A549 (cell line): Measurements from ENCODE around the gene OPALIN. TPM values are rescaled to one million over a fixed set of nuclear protein-coding genes. Genes with fewer than 3 reads are reported as not detected.

ENCODE experiments used
- ATAC-seq, 2 experiments: fragments of 200-7000 bp in 1 of 2; fragments of >200 bp in 1 of 2; cut with Nextera tagmentation in 1 of 2; cut with Tn5 transposase in 1 of 2; 3 replicates each; pipeline versions ENCODE4 v1.8.0 to v1.9.1; 2018 to 2020; ENCODE audit warnings: mild to moderate bottlenecking in 1 of 2, moderate library complexity in 1 of 2
- CTCF ChIA-PET: fragments of 300-600 bp; sonication (Branson Sonifier 250); formaldehyde crosslinking; extraction: SDS; loops from one replicate; lab custom pipeline; 2021; ENCODE audit warnings: antibody characterized with exemption, inconsistent platforms; lab: Yijun Ruan, JAX
- POLR2A ChIA-PET: fragments of 350-600 bp; formaldehyde crosslinking; extraction: SDS; loops from one replicate; lab custom pipeline; 2021; ENCODE audit warnings: antibody characterized with exemption, inconsistent platforms; lab: Yijun Ruan, JAX
- DNase-seq, 2 experiments: peaks; one replicate each; pipeline versions ENCODE4 v3.0.0 to v3.0.0-alpha.2; 2011 to 2016; ENCODE audit warnings: low read depth in 1 of 2, low spot score in 1 of 2
- FAIRE-seq: peaks from 2 replicates; lab custom pipeline; 2011; peaks lifted over from hg19 to GRCh38; lab: Jason Lieb, UNC
- H3K27ac ChIP-seq, 2 experiments: fragments of >200 bp; sonication (Bioruptor Twin); formaldehyde crosslinking; 3 replicates each; pipeline ENCODE4 v1.5.1; 2016 to 2017
- H3K4me1 ChIP-seq: fragments of >200 bp; sonication (Bioruptor Twin); formaldehyde crosslinking; 3 replicates; pipeline ENCODE4 v1.6.1; 2016
- H3K4me2 ChIP-seq: fragments of >200 bp; sonication (Bioruptor Twin); formaldehyde crosslinking; 3 replicates; pipeline ENCODE4 v1.6.1; 2016
- H3K4me3 ChIP-seq: fragments of >200 bp; sonication (Bioruptor Twin); formaldehyde crosslinking; 3 replicates; pipeline ENCODE4 v1.5.1; 2016
- H3K9me3 ChIP-seq: fragments of >200 bp; sonication (Bioruptor Twin); formaldehyde crosslinking; 3 replicates; pipeline ENCODE4 v1.6.1; 2016
- ATOH8 ChIP-seq: fragments of 250-450 bp; sonication (Bioruptor Pico); IDR thresholded peaks from 2 replicates; pipeline ENCODE4 v1.5.0; 2020; ENCODE audit warnings: low read depth, mild to moderate bottlenecking, moderate library complexity
- BHLHE40 ChIP-seq: IDR thresholded peaks from 2 replicates; pipeline ENCODE4 v1.6.1; 2012; ENCODE audit warnings: low read depth, low read length, inconsistent platforms
- CHD2 ChIP-seq: fragments of 150-350 bp; IDR thresholded peaks from 2 replicates; pipeline ENCODE4 v1.6.1; 2014; ENCODE audit warnings: low read length; ENCODE audit not compliant: partially characterized antibody
- CHD4 ChIP-seq: fragments of 200-600 bp; sonication (generic); IDR thresholded peaks from 2 replicates; pipeline ENCODE4 v1.6.1; 2016; ENCODE audit warnings: antibody characterized with exemption, mild to moderate bottlenecking, borderline replicate concordance
- CTCF ChIP-seq: fragments of >200 bp; sonication (Bioruptor Twin); formaldehyde crosslinking; IDR thresholded peaks from 3 replicates; pipeline ENCODE4 v1.5.1; 2016
- E2F6 ChIP-seq: IDR thresholded peaks from 2 replicates; pipeline ENCODE4 v1.6.1; 2012; ENCODE audit warnings: low read depth, borderline replicate concordance
- EHF ChIP-seq: fragments of 250-450 bp; sonication (Bioruptor Pico); IDR thresholded peaks from 2 replicates; pipeline ENCODE4 v1.5.0; 2020; ENCODE audit warnings: mild to moderate bottlenecking
- EHMT2 ChIP-seq: fragments of 200-600 bp; sonication (generic); IDR thresholded peaks from 2 replicates; pipeline ENCODE4 v1.6.1; 2016; ENCODE audit warnings: antibody characterized with exemption, low read depth, mild to moderate bottlenecking, moderate library complexity
- ELK1 ChIP-seq: fragments of 150-350 bp; IDR thresholded peaks from 2 replicates; pipeline ENCODE4 v1.6.1; 2014; ENCODE audit warnings: low read depth, mild to moderate bottlenecking, low read length
- EP300 ChIP-seq, 2 experiments: fragments of >200 bp; sonication (Bioruptor Twin); formaldehyde crosslinking; IDR thresholded peaks; 2 replicates in 1 of 2; 3 replicates in 1 of 2; pipeline ENCODE4 v1.6.1; 2016 to 2017
- FOSL2 ChIP-seq, 2 experiments: fragments of 450-650 bp in 1 of 2; fragments of >200 bp in 1 of 2; sonication (Bioruptor Twin) in 1 of 2; formaldehyde crosslinking; IDR thresholded peaks; 2 replicates each; pipeline versions ENCODE4 v1.5.0 to v1.6.1; 2016 to 2020; ENCODE audit warnings: mild to moderate bottlenecking in 1 of 2, moderate library complexity in 1 of 2
- FOXS1 ChIP-seq: fragments of 250-450 bp; sonication (Bioruptor Pico); IDR thresholded peaks from 2 replicates; pipeline ENCODE4 v1.5.0; 2020; ENCODE audit warnings: mild to moderate bottlenecking, moderate library complexity
- GATA3 ChIP-seq: IDR thresholded peaks from 2 replicates; pipeline ENCODE4 v1.6.1; 2012; ENCODE audit warnings: borderline replicate concordance
- HMGXB4 ChIP-seq: fragments of 250-450 bp; sonication (Bioruptor Pico); IDR thresholded peaks from 2 replicates; pipeline ENCODE4 v1.5.0; 2021; ENCODE audit warnings: mild to moderate bottlenecking, moderate library complexity, borderline replicate concordance
- HOXB13 ChIP-seq: fragments of 250-450 bp; sonication (Bioruptor Pico); IDR thresholded peaks from 2 replicates; pipeline ENCODE4 v1.5.0; 2020; ENCODE audit warnings: low read depth, mild to moderate bottlenecking, moderate library complexity
- JUN ChIP-seq, 2 experiments: fragments of >200 bp; sonication (Bioruptor Twin); formaldehyde crosslinking; IDR thresholded peaks; 2 replicates in 1 of 2; 3 replicates in 1 of 2; pipeline ENCODE4 v1.6.1; 2016 to 2017
- NFE2L2 ChIP-seq: fragments of 150-350 bp; conservative IDR thresholded peaks from 2 replicates; pipeline ENCODE4 v1.6.1; 2014; ENCODE audit warnings: low read length
- RFX5 ChIP-seq: fragments of 450-650 bp; IDR thresholded peaks from 2 replicates; pipeline ENCODE4 v1.7.1; 2014; ENCODE audit warnings: antibody characterized with exemption, mild to moderate bottlenecking, moderate library complexity
- TP53 ChIP-seq: fragments of 250-450 bp; sonication (Bioruptor Pico); IDR thresholded peaks from 2 replicates; pipeline ENCODE4 v1.5.0; 2021; ENCODE audit warnings: mild to moderate bottlenecking, moderate library complexity
- WGBS: methylation state at CpG from one replicate; pipeline ENCODE4 v1.1.6; 2017; ENCODE audit errors: missing lambda C conversion rate; 5-methylcytosine and 5-hydroxymethylcytosine counted together
- polyA plus RNA-seq, 4 experiments: library from polyadenylated mRNA; depleted of rRNA in 3 of 4; stranded (reverse); fragments of >200 nt; fragmentation: RNase III in 1 of 4; extraction: RNeasy Plus Mini Kit Qiagen cat#74134 plus additional on column Dnase treatment in 1 of 4; gene quantifications; 2 replicates in 3 of 4; 3 replicates in 1 of 4; pipeline ENCODE4 v1.2.3, GENCODE V29; 2011 to 2017
- TF ChIP-seq, protein P1 (sequence below): fragments of 200-600 bp; sonication (generic); IDR thresholded peaks from 2 replicates; pipeline ENCODE4 v1.6.1; 2016; ENCODE audit warnings: antibody characterized with exemption, mild to moderate bottlenecking, moderate library complexity

The OPALIN gene
- polyA plus RNA-seq, 2 of the 4 experiments (the other 2 are of a cell fraction): not detected

- CTCF ChIA-PET: interaction anchor here (0.7 kb wide), 1 partner anchor 42 kb away, joined by 3 read pairs; no protein-coding TSS in a partner anchor
- WGBS: 25% methylated on average over 4 of the region's 4 CpGs
- FAIRE-seq (no peak), ATAC-seq (no peak), DNase-seq (no peak)
- Histone ChIP-seq H3K4me1 (no peaks in the 10 kb centered on the region), H3K4me3 (no peak overlapping the region), H3K27ac (no peak overlapping the region), H3K9me3 (no peaks in the 10 kb centered on the region), H3K4me2 (no peak overlapping the region)
- TF ChIP-seq EHMT2: no peak
- TF ChIP-seq NFE2L2: no peak
- TF ChIP-seq CTCF: no peak
- TF ChIP-seq FOSL2 (IDR thresholded peaks at IDR 0.05): no peak
- TF ChIP-seq FOSL2 (CRISPR knock-in tag; IDR thresholded peaks at IDR 0.05): no peak
- no peak for TF ChIP-seq RFX5
- TF ChIP-seq HOXB13 (CRISPR knock-in tag): no peak
- no peak for TF ChIP-seq BHLHE40
- TF ChIP-seq ATOH8 (CRISPR knock-in tag): no peak
- no peak for TF ChIP-seq GATA3
- TF ChIP-seq HMGXB4 (CRISPR knock-in tag): no peak
- no peak for TF ChIP-seq ELK1
- TF ChIP-seq CHD4: no peak
- no peak for TF ChIP-seq TP53 (CRISPR knock-in tag)
- no peak for TF ChIP-seq EP300 (IDR thresholded peaks at IDR 0.05)
- no peak for TF ChIP-seq JUN (IDR thresholded peaks at IDR 0.05)
- no peak for TF ChIP-seq FOXS1 (CRISPR knock-in tag)
- TF ChIP-seq E2F6: no peak
- no peak for TF ChIP-seq CHD2
- TF ChIP-seq EHF (CRISPR knock-in tag): no peak
- TF ChIP-seq, protein P1, sequence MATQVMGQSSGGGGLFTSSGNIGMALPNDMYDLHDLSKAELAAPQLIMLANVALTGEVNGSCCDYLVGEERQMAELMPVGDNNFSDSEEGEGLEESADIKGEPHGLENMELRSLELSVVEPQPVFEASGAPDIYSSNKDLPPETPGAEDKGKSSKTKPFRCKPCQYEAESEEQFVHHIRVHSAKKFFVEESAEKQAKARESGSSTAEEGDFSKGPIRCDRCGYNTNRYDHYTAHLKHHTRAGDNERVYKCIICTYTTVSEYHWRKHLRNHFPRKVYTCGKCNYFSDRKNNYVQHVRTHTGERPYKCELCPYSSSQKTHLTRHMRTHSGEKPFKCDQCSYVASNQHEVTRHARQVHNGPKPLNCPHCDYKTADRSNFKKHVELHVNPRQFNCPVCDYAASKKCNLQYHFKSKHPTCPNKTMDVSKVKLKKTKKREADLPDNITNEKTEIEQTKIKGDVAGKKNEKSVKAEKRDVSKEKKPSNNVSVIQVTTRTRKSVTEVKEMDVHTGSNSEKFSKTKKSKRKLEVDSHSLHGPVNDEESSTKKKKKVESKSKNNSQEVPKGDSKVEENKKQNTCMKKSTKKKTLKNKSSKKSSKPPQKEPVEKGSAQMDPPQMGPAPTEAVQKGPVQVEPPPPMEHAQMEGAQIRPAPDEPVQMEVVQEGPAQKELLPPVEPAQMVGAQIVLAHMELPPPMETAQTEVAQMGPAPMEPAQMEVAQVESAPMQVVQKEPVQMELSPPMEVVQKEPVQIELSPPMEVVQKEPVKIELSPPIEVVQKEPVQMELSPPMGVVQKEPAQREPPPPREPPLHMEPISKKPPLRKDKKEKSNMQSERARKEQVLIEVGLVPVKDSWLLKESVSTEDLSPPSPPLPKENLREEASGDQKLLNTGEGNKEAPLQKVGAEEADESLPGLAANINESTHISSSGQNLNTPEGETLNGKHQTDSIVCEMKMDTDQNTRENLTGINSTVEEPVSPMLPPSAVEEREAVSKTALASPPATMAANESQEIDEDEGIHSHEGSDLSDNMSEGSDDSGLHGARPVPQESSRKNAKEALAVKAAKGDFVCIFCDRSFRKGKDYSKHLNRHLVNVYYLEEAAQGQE: no peak
- POLR2A ChIA-PET: no interaction called here
Measured at GRCh38 chr10:96352582-96352981, 6.2 kb downstream of the OPALIN start.
